ENCODE data around the gene LRRC4C.

LRRC4C gene

GRCh38 chr11:40292721-40293508 lies 1166.5 kb downstream of the LRRC4C start:
- H3K9me3 ChIP-seq (ENCODE audit: insufficient read depth, low read length, severe bottlenecking) = no peaks in the 10 kb centered on the region
- no peaks in the 10 kb centered on the region for H4K20me1 ChIP-seq (ENCODE audit: insufficient read depth, low read length)
- H3K36me3 ChIP-seq (ENCODE audit: insufficient read depth, low read length) = no peaks in the 10 kb centered on the region
- H3K27ac ChIP-seq (ENCODE audit: low read length) = no peak overlapping the region
- H2AFZ ChIP-seq (ENCODE audit: low read depth, low read length) = no peak overlapping the region
- no peak overlapping the region for H3K4me3 ChIP-seq (ENCODE audit: low read depth in 1 of 2, low read length in 2 of 2)
- H3K9ac ChIP-seq (ENCODE audit: low read depth, low read length) = no peak overlapping the region
- H3K4me2 ChIP-seq (ENCODE audit: insufficient read depth, low read length) = no peak overlapping the region
- DNase-seq = no peak
- no peaks in the 10 kb centered on the region for H3K79me2 ChIP-seq (ENCODE audit: insufficient read depth, low read length)
- ATAC-seq (ENCODE audit: insufficient read depth, low read depth) = no peak
- no peak for TF ChIP-seq EZH2 (IDR thresholded peaks at IDR 0.05; ENCODE audit: borderline replicate concordance, low read depth, low read length, severe bottlenecking)
- H3K4me1 ChIP-seq (ENCODE audit: insufficient read depth, low read length) = no peaks in the 10 kb centered on the region
- H3K27me3 ChIP-seq (ENCODE audit: insufficient read depth, low read length, poor library complexity) = no peaks in the 10 kb centered on the region

DNA sequence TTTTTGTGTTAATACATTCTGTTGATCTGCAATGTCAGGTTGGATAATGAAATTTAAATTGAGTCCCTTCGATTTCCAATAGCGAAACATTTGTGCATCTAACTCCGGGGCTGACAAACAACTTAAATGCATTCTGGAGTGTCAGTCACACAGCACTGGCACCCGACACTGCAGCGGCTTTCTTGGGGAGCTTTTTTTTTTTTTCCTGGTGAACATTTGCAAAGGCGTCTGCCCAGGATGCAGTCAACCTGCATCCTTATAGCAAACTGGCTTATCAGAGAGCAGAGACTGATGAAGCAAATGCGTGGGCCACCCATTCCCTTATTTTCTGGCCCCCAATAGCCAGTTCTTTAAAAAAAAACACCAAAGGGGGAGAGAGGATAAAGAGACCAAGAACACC lies 1167.7 kb downstream of the LRRC4C start:
- Histone ChIP-seq H3K9me3 (ENCODE audit: insufficient read depth, low read length, severe bottlenecking) (no peaks in the 10 kb centered on the region), H3K4me1 (ENCODE audit: insufficient read depth, low read length) (no peaks in the 10 kb centered on the region), H3K79me2 (ENCODE audit: insufficient read depth, low read length) (no peaks in the 10 kb centered on the region), H2AFZ (ENCODE audit: low read depth, low read length) (no peak overlapping the region), H3K9ac (ENCODE audit: low read depth, low read length) (no peak overlapping the region), H3K27ac (ENCODE audit: low read length) (no peak overlapping the region), H3K27me3 (ENCODE audit: insufficient read depth, low read length, poor library complexity) (no peaks in the 10 kb centered on the region), H4K20me1 (ENCODE audit: insufficient read depth, low read length) (no peaks in the 10 kb centered on the region), H3K36me3 (ENCODE audit: insufficient read depth, low read length) (no peaks in the 10 kb centered on the region), H3K4me2 (ENCODE audit: insufficient read depth, low read length) (no peak overlapping the region), H3K4me3 (ENCODE audit: low read depth in 1 of 2, low read length in 2 of 2) (no peak overlapping the region)
- DNase-seq (no peak), ATAC-seq (ENCODE audit: insufficient read depth, low read depth) (no peak)
- TF ChIP-seq EZH2 (IDR thresholded peaks at IDR 0.05; ENCODE audit: borderline replicate concordance, low read depth, low read length, severe bottlenecking) (no peak), CTCF (IDR thresholded peaks at IDR 0.05; ENCODE audit: borderline replicate concordance, extremely low read depth, low read length, poor library complexity, severe bottlenecking) (no peak)

DNA sequence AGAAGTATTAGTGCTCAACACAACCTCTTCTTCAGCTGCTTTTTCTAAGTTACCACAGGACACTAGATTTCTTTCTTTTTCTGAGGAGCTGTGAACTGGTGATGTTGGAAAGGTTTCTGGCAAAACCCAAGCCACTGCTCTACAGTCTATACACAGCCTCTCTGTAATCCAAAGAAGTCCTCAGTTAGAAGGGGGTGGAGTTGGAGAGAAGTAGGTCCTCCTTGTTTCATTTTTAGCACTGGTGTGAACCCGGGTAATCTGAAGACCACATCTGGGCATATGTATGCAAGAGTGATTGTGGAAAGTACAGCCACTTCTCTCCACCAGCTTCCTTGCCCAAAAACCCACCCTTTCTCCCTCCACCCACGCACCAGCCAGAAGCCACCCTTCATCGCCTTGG lies 1168.1 kb downstream of the LRRC4C start:
- no peaks in the 10 kb centered on the region for H3K27me3 ChIP-seq (ENCODE audit: insufficient read depth, low read length, poor library complexity)
- H3K4me1 ChIP-seq (ENCODE audit: insufficient read depth, low read length) = no peaks in the 10 kb centered on the region
- H4K20me1 ChIP-seq (ENCODE audit: insufficient read depth, low read length) = no peaks in the 10 kb centered on the region
- TF ChIP-seq EZH2 (IDR thresholded peaks at IDR 0.05; ENCODE audit: borderline replicate concordance, low read depth, low read length, severe bottlenecking) (no peak), CTCF (IDR thresholded peaks at IDR 0.05; ENCODE audit: borderline replicate concordance, extremely low read depth, low read length, poor library complexity, severe bottlenecking) (no peak)
- no peak for ATAC-seq (ENCODE audit: insufficient read depth, low read depth)
- H3K27ac ChIP-seq (ENCODE audit: low read length) = no peak overlapping the region
- no peak overlapping the region for H3K4me2 ChIP-seq (ENCODE audit: insufficient read depth, low read length)
- H3K79me2 ChIP-seq (ENCODE audit: insufficient read depth, low read length) = no peaks in the 10 kb centered on the region
- no peak overlapping the region for H3K9ac ChIP-seq (ENCODE audit: low read depth, low read length)
- H3K9me3 ChIP-seq (ENCODE audit: insufficient read depth, low read length, severe bottlenecking) = no peaks in the 10 kb centered on the region
- H3K4me3 ChIP-seq (ENCODE audit: low read depth in 1 of 2, low read length in 2 of 2) = no peak overlapping the region
- no peak for DNase-seq
- no peaks in the 10 kb centered on the region for H3K36me3 ChIP-seq (ENCODE audit: insufficient read depth, low read length)
- no peak overlapping the region for H2AFZ ChIP-seq (ENCODE audit: low read depth, low read length)

- TF ChIP-seq CTCF (IDR thresholded peaks at IDR 0.05; ENCODE audit: borderline replicate concordance, extremely low read depth, low read length, poor library complexity, severe bottlenecking) (no peak), EZH2 (IDR thresholded peaks at IDR 0.05; ENCODE audit: borderline replicate concordance, low read depth, low read length, severe bottlenecking) (no peak)
- H2AFZ ChIP-seq (ENCODE audit: low read depth, low read length) = no peak overlapping the region
- H3K27me3 ChIP-seq (ENCODE audit: insufficient read depth, low read length, poor library complexity) = no peaks in the 10 kb centered on the region
- no peaks in the 10 kb centered on the region for H4K20me1 ChIP-seq (ENCODE audit: insufficient read depth, low read length)
- no peak overlapping the region for H3K4me3 ChIP-seq (ENCODE audit: low read depth in 1 of 2, low read length in 2 of 2)
- H3K36me3 ChIP-seq (ENCODE audit: insufficient read depth, low read length) = no peaks in the 10 kb centered on the region
- no peak overlapping the region for H3K27ac ChIP-seq (ENCODE audit: low read length)
- DNase-seq (no peak), ATAC-seq (ENCODE audit: insufficient read depth, low read depth) (no peak)
- H3K4me2 ChIP-seq (ENCODE audit: insufficient read depth, low read length) = no peak overlapping the region
- H3K9ac ChIP-seq (ENCODE audit: low read depth, low read length) = no peak overlapping the region
- no peaks in the 10 kb centered on the region for H3K9me3 ChIP-seq (ENCODE audit: insufficient read depth, low read length, severe bottlenecking)
- H3K79me2 ChIP-seq (ENCODE audit: insufficient read depth, low read length) = no peaks in the 10 kb centered on the region
- H3K4me1 ChIP-seq (ENCODE audit: insufficient read depth, low read length) = no peaks in the 10 kb centered on the region
Observed at GRCh38 chr11:40290171-40290631, 1169.3 kb downstream of the LRRC4C start.
